Hepatocyte (in vitro differentiated cells): ENCODE data around the gene TIGAR. TPM values are rescaled to one million over a fixed set of nuclear protein-coding genes. Genes with fewer than 3 reads are reported as not detected.

Experiments
- DNase-seq: peaks from one replicate; pipeline ENCODE4 v3.0.0-alpha.2; 2016; ENCODE audit warnings: low spot score
- H2AFZ ChIP-seq: fragments of 200-600 bp; sonication (generic); 2 replicates; pipeline ENCODE4 v1.6.0; 2016; ENCODE audit warnings: antibody characterized with exemption, mild to moderate bottlenecking
- H3K27ac ChIP-seq: fragments of 200-600 bp; sonication (generic); 2 replicates; pipeline ENCODE4 v1.5.1; 2016; ENCODE audit warnings: mild to moderate bottlenecking
- H3K27me3 ChIP-seq: fragments of 200-600 bp; sonication (generic); 2 replicates; pipeline ENCODE4 v1.6.1; 2016
- H3K36me3 ChIP-seq: fragments of 200-600 bp; sonication (generic); replicated peaks from 2 replicates; pipeline ENCODE4 v1.5.1; 2016; ENCODE audit warnings: low read depth; ENCODE audit not compliant: insufficient read depth
- H3K4me1 ChIP-seq: fragments of 200-600 bp; sonication (generic); 2 replicates; pipeline ENCODE4 v1.5.1; 2016; ENCODE audit warnings: mild to moderate bottlenecking, moderate library complexity; ENCODE audit not compliant: insufficient read depth
- H3K4me2 ChIP-seq: fragments of 200-600 bp; sonication (generic); 2 replicates; pipeline ENCODE4 v1.6.0; 2016
- H3K4me3 ChIP-seq: fragments of 200-600 bp; sonication (generic); 2 replicates; pipeline ENCODE4 v1.5.1; 2016; ENCODE audit warnings: mild to moderate bottlenecking
- H3K79me2 ChIP-seq: fragments of 200-600 bp; sonication (generic); 2 replicates; pipeline ENCODE4 v1.6.0; 2017; ENCODE audit warnings: mild to moderate bottlenecking
- H3K9me2 ChIP-seq: fragments of 200-600 bp; sonication (generic); replicated peaks from 2 replicates; pipeline ENCODE4 v1.6.0; 2017; ENCODE audit warnings: mild to moderate bottlenecking; ENCODE audit not compliant: insufficient read depth
- H3K9me3 ChIP-seq: fragments of 200-600 bp; sonication (generic); 2 replicates; pipeline ENCODE4 v1.5.1; 2016; ENCODE audit warnings: low read depth, mild to moderate bottlenecking
- H4K20me1 ChIP-seq: fragments of 200-600 bp; sonication (generic); 2 replicates; pipeline ENCODE4 v1.6.0; 2016; ENCODE audit warnings: mild to moderate bottlenecking; ENCODE audit not compliant: insufficient read depth, poor library complexity, severe bottlenecking
- CTCF ChIP-seq: fragments of 200-600 bp; sonication (generic); IDR thresholded peaks from 2 replicates; pipeline ENCODE4 v1.5.1; 2016; ENCODE audit warnings: antibody characterized with exemption, mild to moderate bottlenecking; ENCODE audit not compliant: poor library complexity
- EZH2 ChIP-seq: fragments of 200-600 bp; sonication (generic); IDR thresholded peaks from 2 replicates; pipeline ENCODE4 v1.6.1; 2016; ENCODE audit warnings: antibody characterized with exemption, mild to moderate bottlenecking, borderline replicate concordance
- EZH2phosphoT487 ChIP-seq: fragments of 200-600 bp; sonication (generic); IDR thresholded peaks from one replicate; pipeline ENCODE4 v1.6.1; 2018; ENCODE audit warnings: antibody characterized with exemption, mild to moderate bottlenecking, low read depth, moderate library complexity; ENCODE audit not compliant: unreplicated experiment, severe bottlenecking
- WGBS: methylation state at CpG from one replicate; pipeline ENCODE4 v1.1.6; 2016; ENCODE audit warnings: low lambda C conversion rate; ENCODE audit errors: missing lambda C conversion rate; 5-methylcytosine and 5-hydroxymethylcytosine counted together
- polyA plus RNA-seq: library from polyadenylated mRNA; unstranded; fragments of >200 nt; fragmentation: Nextera tagmentation; extraction: Ambion mirVana; gene quantifications from 2 replicates; pipeline ENCODE4 v1.2.1, GENCODE V29; 2016
- total RNA-seq: library from RNA; depleted of rRNA; stranded (reverse); fragments of >200 nt; gene quantifications from 2 replicates; pipeline ENCODE4 v1.2.3, GENCODE V29; 2014

The TIGAR gene
- total and polyA plus RNA-seq, 2 experiments from 2014 or later: 7.9 to 9.8 TPM

DNA sequence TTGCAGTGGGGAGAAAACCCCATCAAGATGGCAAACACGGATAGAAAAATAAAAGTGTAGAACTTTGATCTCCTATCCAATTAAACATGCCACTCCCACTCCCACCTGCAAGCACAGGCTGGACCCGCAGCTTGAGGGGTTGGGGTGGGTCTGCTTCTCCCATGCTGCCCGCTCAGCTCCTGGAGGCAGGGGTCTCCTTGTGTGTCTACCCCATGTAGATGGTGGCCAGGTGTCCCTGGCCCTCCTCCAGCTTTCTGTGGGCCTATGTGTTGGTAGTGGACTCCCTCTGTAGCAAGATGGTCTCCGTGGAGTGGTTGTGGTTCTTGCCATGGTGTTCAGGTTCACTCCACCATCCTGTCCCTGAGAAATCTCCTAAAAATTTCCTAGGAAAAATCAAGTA lies 82.0 kb downstream of the TIGAR start:
- no peaks in the 10 kb centered on the region for H3K9me2 ChIP-seq
- DNase-seq: no peak
- H3K27me3 ChIP-seq: peaks cover 6% of the 10 kb centered on the region
- no peak overlapping the region for H3K27ac ChIP-seq
- H2AFZ ChIP-seq: no peak overlapping the region
- H3K36me3 ChIP-seq: no peaks in the 10 kb centered on the region
- no peak overlapping the region for H3K4me2 ChIP-seq
- H3K4me3 ChIP-seq: no peak overlapping the region
- no peaks in the 10 kb centered on the region for H3K4me1 ChIP-seq
- no peaks in the 10 kb centered on the region for H3K79me2 ChIP-seq
- H3K9me3 ChIP-seq: no peaks in the 10 kb centered on the region
- no peak for TF ChIP-seq CTCF
- no peak for TF ChIP-seq EZH2phosphoT487
- TF ChIP-seq EZH2: no peak
- 75% methylated on average over 4 of the region's 4 CpGs for WGBS
- H4K20me1 ChIP-seq: no peaks in the 10 kb centered on the region

Other genes with a start within 250 kb of the TIGAR start
- 232 and 250 TPM in 2 replicates for gene CCND2, start 47.5 kb upstream of the TIGAR start, total RNA-seq
- 131 and 157 TPM in 2 replicates for gene CCND2, start 47.5 kb upstream of the TIGAR start, polyA plus RNA-seq
- 2.6 and 3.1 TPM in 2 replicates for gene FGF23, start 58.5 kb downstream of the TIGAR start, total RNA-seq
- gene FGF23, start 58.5 kb downstream of the TIGAR start, polyA plus RNA-seq: 0.46 and 1.8 TPM in 2 replicates
- not detected in 2 replicates for gene FGF6, start 124.6 kb downstream of the TIGAR start, total RNA-seq
- not detected in 2 replicates for gene FGF6, start 124.6 kb downstream of the TIGAR start, polyA plus RNA-seq
- gene RAD51AP1, start 217.7 kb downstream of the TIGAR start, total RNA-seq: 9.8 and 11.5 TPM in 2 replicates
- 4.6 and 5.4 TPM in 2 replicates for gene RAD51AP1, start 217.7 kb downstream of the TIGAR start, polyA plus RNA-seq
- gene DYRK4, start 241.0 kb downstream of the TIGAR start, total RNA-seq: 34.1 and 34.7 TPM in 2 replicates
- 42.0 and 50.3 TPM in 2 replicates for gene DYRK4, start 241.0 kb downstream of the TIGAR start, polyA plus RNA-seq